Measurements from ENCODE around the gene PRKCA. TPM values are rescaled to one million over a fixed set of nuclear protein-coding genes. Genes with fewer than 3 reads are reported as not detected.

Gene PRKCA
- total and polyA plus RNA-seq, 12 donors, result 1.6 to 27.6 (median 10.5) TPM

- Histone ChIP-seq H3K36me3 (no peaks in the 10 kb centered on the region), H3K4me1 (peaks cover 0 to 6% (median 0%) of the 10 kb centered on the region in 9 donors), H3K27me3 (no peaks in the 10 kb centered on the region), H3K9me3 (no peaks in the 10 kb centered on the region), H3K27ac (no peak overlapping the region), H3K4me3 (no peak overlapping the region)
- DNase-seq (no peak), ATAC-seq (no peak)
- WGBS, 2 donors, result 84 to 89% methylated on average over 2 of the region's 2 CpGs
- intact Hi-C loops (cut with DNase I), result no loop called here
- TF ChIP-seq CTCF (IDR thresholded peaks at IDR 0.05), result no peak
These were observed 64.7 kb downstream of the PRKCA start for GRCh38 chr17:66367107-66367506.

GRCh38 chr17:66369830-66370229, 67.4 kb downstream of the PRKCA start:
- 89 to 93% methylated on average over 4 of the region's 4 CpGs for WGBS, 2 donors

GRCh38 chr17:66371561-66371960, 69.1 kb downstream of the PRKCA start:
- H3K9me3 ChIP-seq, result no peaks in the 10 kb centered on the region
- H3K4me3 ChIP-seq, result no peak overlapping the region
- H3K4me1 ChIP-seq, result peaks cover 0 to 14% (median 0%) of the 10 kb centered on the region in 9 donors
- WGBS, 2 donors, result 94 to 96% methylated on average over 7 of the region's 7 CpGs
- intact Hi-C loops (cut with DNase I), result no loop called here
- H3K36me3 ChIP-seq, result no peaks in the 10 kb centered on the region
- no peaks in the 10 kb centered on the region for H3K27me3 ChIP-seq
- no peak for TF ChIP-seq CTCF (IDR thresholded peaks at IDR 0.05)
- DNase-seq (no peak), ATAC-seq (no peak)
- no peak overlapping the region for H3K27ac ChIP-seq

More at GRCh38 chr17:66369830-66370229, 67.4 kb downstream of the PRKCA start:
- no peaks in the 10 kb centered on the region for H3K27me3 ChIP-seq
- H3K4me1 ChIP-seq, result peaks cover 0 to 14% (median 0%) of the 10 kb centered on the region in 9 donors
- no peaks in the 10 kb centered on the region for H3K9me3 ChIP-seq
- DNase-seq (no peak), ATAC-seq (no peak)
- TF ChIP-seq CTCF (IDR thresholded peaks at IDR 0.05), result no peak
- H3K36me3 ChIP-seq, result no peaks in the 10 kb centered on the region
- H3K4me3 ChIP-seq, result no peak overlapping the region
- intact Hi-C loops (cut with DNase I), result no loop called here
- H3K27ac ChIP-seq, result no peak overlapping the region

DNA sequence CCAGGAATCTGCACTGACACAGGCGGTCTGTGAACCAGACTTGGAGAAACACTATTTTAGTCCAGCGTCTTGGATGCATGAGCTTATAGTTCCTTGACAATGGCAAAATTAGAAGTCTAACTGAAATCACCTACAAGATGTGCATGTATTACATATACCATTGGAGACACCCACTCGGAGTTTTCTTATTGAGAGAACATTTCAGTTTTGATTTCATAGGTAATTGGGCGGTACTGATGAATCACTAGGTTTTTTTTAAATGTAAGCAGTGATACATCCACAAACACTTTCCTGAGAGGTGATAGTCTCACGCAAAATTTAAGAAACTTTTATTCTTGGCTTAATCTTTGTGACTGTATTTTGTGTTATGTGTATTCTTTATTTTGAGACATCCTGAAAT, 69.8 kb downstream of the PRKCA start:
- no peaks in the 10 kb centered on the region for H3K27me3 ChIP-seq
- no peak overlapping the region for H3K4me3 ChIP-seq
- H3K9me3 ChIP-seq, result no peaks in the 10 kb centered on the region
- TF ChIP-seq CTCF (IDR thresholded peaks at IDR 0.05), result no peak
- no peaks in the 10 kb centered on the region for H3K36me3 ChIP-seq
- H3K27ac ChIP-seq, result no peak overlapping the region
- ATAC-seq (no peak), DNase-seq (no peak)
- H3K4me1 ChIP-seq, result peaks cover 0 to 14% (median 0%) of the 10 kb centered on the region in 9 donors
- 90 to 94% methylated on average over 5 of the region's 5 CpGs for WGBS, 2 donors
- intact Hi-C loops (cut with DNase I), result no loop called here

Measured in heart right ventricle (tissue), 16 donors.